Endothelial cell of umbilical vein (primary cell): Measurements from ENCODE around the gene DNAJB8. TPM values are rescaled to one million over a fixed set of nuclear protein-coding genes. Genes with fewer than 3 reads are reported as not detected.

Source experiments
- BruUV-seq: library from RNA; stranded (reverse); fragments of 400-500 nt; replicated peaks from 2 replicates; lab custom pipeline; 2021; lab: Mats Ljungman, UMichigan
- CTCF ChIA-PET: fragments of 300-600, 350-600 bp; sonication (Branson Sonifier 250); formaldehyde crosslinking; loops from one replicate; lab custom pipeline; 2021; ENCODE audit warnings: antibody characterized with exemption, inconsistent platforms; lab: Charles Lee
- POLR2A ChIA-PET: fragments of 300-600, 350-600 bp; sonication (Branson Sonifier 250); formaldehyde crosslinking; loops from one replicate; lab custom pipeline; 2021; ENCODE audit warnings: antibody characterized with exemption, inconsistent platforms; lab: Charles Lee
- DNase-seq: peaks from one replicate; pipeline ENCODE4 v3.0.0-alpha.2; 2011; ENCODE audit warnings: low read depth, low spot score
- FAIRE-seq: peaks from 2 replicates; lab custom pipeline; 2011; peaks lifted over from hg19 to GRCh38; lab: Jason Lieb, UNC
- H2AFZ ChIP-seq: 2 replicates; pipeline ENCODE4 v1.6.0; 2012; ENCODE audit warnings: low read depth, low read length, control low read depth, inconsistent platforms
- H3K27ac ChIP-seq: 2 replicates; pipeline ENCODE4 v1.5.1; 2011; ENCODE audit warnings: low read depth, mild to moderate bottlenecking, control low read depth, low read length, moderate library complexity; ENCODE audit not compliant: insufficient read depth
- H3K27me3 ChIP-seq, 2 experiments: 2 replicates each; pipeline versions ENCODE4 v1.6.0 to v1.6.1; 2011; ENCODE audit warnings: low read length in 2 of 2, mixed read lengths in 1 of 2; ENCODE audit not compliant: control insufficient read depth in 2 of 2, insufficient read depth in 2 of 2
- H3K36me3 ChIP-seq, 2 experiments: 2 replicates in 1 of 2; 3 replicates in 1 of 2; pipeline ENCODE4 v1.5.1; 2011; ENCODE audit warnings: low read length in 2 of 2, mild to moderate bottlenecking in 1 of 2, moderate library complexity in 1 of 2; ENCODE audit not compliant: control insufficient read depth in 2 of 2, insufficient read depth in 2 of 2; ENCODE audit errors: extremely low read depth in 1 of 2
- H3K4me1 ChIP-seq: 3 replicates; pipeline ENCODE4 v1.5.1; 2011; ENCODE audit warnings: mild to moderate bottlenecking, low read length; ENCODE audit not compliant: control insufficient read depth, insufficient read depth; ENCODE audit errors: extremely low read depth
- H3K4me2 ChIP-seq: 2 replicates; pipeline ENCODE4 v1.6.1; 2011; ENCODE audit warnings: low read length, control low read depth, mixed read lengths; ENCODE audit not compliant: insufficient read depth
- H3K4me3 ChIP-seq, 3 experiments: fragments of 200-600 bp in 1 of 3; sonication (generic), shearing (Covaris generic) in 1 of 3; replicated peaks in 1 of 3; 2 replicates each; pipeline ENCODE4 v1.5.1; 2011 to 2016; ENCODE audit warnings: control low read depth in 3 of 3, low read length in 3 of 3, mild to moderate bottlenecking in 2 of 3, inconsistent platforms in 1 of 3, low read depth in 1 of 3, moderate library complexity in 1 of 3; ENCODE audit not compliant: insufficient read depth in 1 of 3
- H3K79me2 ChIP-seq: 2 replicates; pipeline ENCODE4 v1.6.0; 2012; ENCODE audit warnings: low read length, inconsistent platforms; ENCODE audit not compliant: control insufficient read depth, insufficient read depth
- H3K9ac ChIP-seq: replicated peaks from 2 replicates; pipeline ENCODE3; 2011; ENCODE audit warnings: low read length, control low read depth; ENCODE audit not compliant: insufficient read depth; ENCODE audit errors: extremely low read depth
- H3K9me1 ChIP-seq: replicated peaks from 3 replicates; pipeline ENCODE4 v1.6.0; 2011; ENCODE audit warnings: mild to moderate bottlenecking, low read length; ENCODE audit not compliant: control insufficient read depth, insufficient read depth; ENCODE audit errors: extremely low read depth
- H3K9me3 ChIP-seq: replicated peaks from 2 replicates; pipeline ENCODE4 v1.5.1; 2012; ENCODE audit warnings: low read length, inconsistent platforms; ENCODE audit not compliant: control insufficient read depth, insufficient read depth
- H4K20me1 ChIP-seq: replicated peaks from 2 replicates; pipeline ENCODE3; 2011; ENCODE audit warnings: mild to moderate bottlenecking, low read length; ENCODE audit not compliant: control insufficient read depth, insufficient read depth; ENCODE audit errors: extremely low read depth
- EZH2 ChIP-seq: IDR thresholded peaks from 2 replicates; pipeline ENCODE4 v1.6.1; 2012; ENCODE audit warnings: borderline replicate concordance, low read depth, mild to moderate bottlenecking, moderate library complexity, low read length, inconsistent platforms; ENCODE audit not compliant: severe bottlenecking
- FOS ChIP-seq: IDR thresholded peaks from 2 replicates; pipeline ENCODE4 v1.6.1; 2011; ENCODE audit warnings: mild to moderate bottlenecking, low read length, moderate library complexity, borderline replicate concordance; ENCODE audit not compliant: insufficient read depth
- GATA2 ChIP-seq: IDR thresholded peaks from 2 replicates; pipeline ENCODE4 v1.7.0; 2011; ENCODE audit warnings: low read depth, mild to moderate bottlenecking, moderate library complexity, mixed read lengths, low read length; ENCODE audit not compliant: insufficient read length, insufficient read depth
- JUN ChIP-seq: IDR thresholded peaks from 2 replicates; pipeline ENCODE4 v1.6.1; 2011; ENCODE audit warnings: borderline replicate concordance, low read depth; ENCODE audit not compliant: insufficient read length, insufficient read depth
- MAX ChIP-seq: IDR thresholded peaks from 2 replicates; pipeline ENCODE4 v1.6.1; 2011; ENCODE audit not compliant: insufficient read depth, insufficient read length
- MYC ChIP-seq: IDR thresholded peaks from one replicate; pipeline ENCODE4 v1.6.1; 2011; ENCODE audit warnings: mild to moderate bottlenecking, low read depth, low read length
- POLR2A ChIP-seq: IDR thresholded peaks from 2 replicates; pipeline ENCODE4 v1.6.1; 2012; ENCODE audit warnings: low read depth, mild to moderate bottlenecking, control low read depth, low read length
- POLR2AphosphoS5 ChIP-seq: IDR thresholded peaks from 2 replicates; pipeline ENCODE4 v1.6.1; 2012; ENCODE audit warnings: low read depth, mild to moderate bottlenecking, control low read depth, low read length, moderate library complexity; ENCODE audit not compliant: insufficient read depth
- dilution Hi-C: fragments of 300-500 bp; cut with MboI; formaldehyde crosslinking; loops from one replicate; pipeline ENCODE4 v1.15.0; 2019; ENCODE audit warnings: low sequenced_read_pairs; ENCODE audit not compliant: extremely low pct_ligation_motif_present
- intact Hi-C: fragments of 100-400 bp; cut with micrococcal nuclease; formaldehyde crosslinking; loops from one replicate; pipeline ENCODE4 v1.10.0; 2022
- polyA plus RNA-seq, 4 experiments: library from polyadenylated mRNA; depleted of rRNA in 3 of 4; stranded (reverse) in 3 of 4; unstranded in 1 of 4; fragments of >200 nt; gene quantifications; 2 replicates each; pipeline versions ENCODE4 v1.2.1 to v1.2.3, GENCODE V29; 2011 to 2012; ENCODE audit warnings: missing spikeins in 1 of 4
- total RNA-seq: library from RNA; stranded (reverse); gene quantifications from 2 replicates; pipeline ENCODE4 v1.2.3, GENCODE V29; 2021
- TF ChIP-seq, protein P1 (sequence below), 2 donors: IDR thresholded peaks; 1 replicate in 1 of 2; 2 replicates in 1 of 2; pipeline ENCODE4 v1.5.1; 2011; ENCODE audit warnings: low read length in 2 of 2, mild to moderate bottlenecking in 2 of 2, moderate library complexity in 2 of 2, control low read depth in 1 of 2, inconsistent platforms in 1 of 2, low read depth in 1 of 2; ENCODE audit not compliant: insufficient read depth in 1 of 2; ENCODE audit errors: extremely low read depth in 1 of 2

Gene DNAJB8
- total and polyA plus RNA-seq, 2 donors (not counting 3 experiments of a cell fraction or from before 2014, with no cell fraction given), result not detected

DNA sequence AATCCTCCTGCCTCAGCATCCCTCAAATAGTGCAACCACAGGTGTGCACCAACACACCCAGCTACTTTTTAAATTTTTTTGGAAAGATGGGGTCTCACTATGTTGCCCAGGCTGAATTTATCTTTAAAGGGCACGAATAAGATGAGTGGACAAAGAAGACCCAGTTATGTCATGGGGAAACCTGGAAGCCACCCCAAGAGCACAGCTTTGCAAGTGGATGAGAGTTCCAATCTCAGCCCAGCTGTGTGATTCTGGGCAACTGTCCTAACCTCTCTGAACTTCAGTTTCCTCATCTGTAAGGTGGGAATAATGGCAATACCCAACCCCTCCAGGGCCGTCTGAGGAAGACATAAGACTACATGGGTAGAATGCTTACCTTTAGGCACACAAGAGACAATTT is 32.2 kb downstream of the DNAJB8 start:
- Histone ChIP-seq H2AFZ (no peak overlapping the region), H3K27me3 (peaks cover 29 to 36% of the 10 kb centered on the region in 2 experiments), H3K9me3 (no peaks in the 10 kb centered on the region), H3K4me1 (no peaks in the 10 kb centered on the region), H3K4me3 (no peak overlapping the region), H3K79me2 (no peaks in the 10 kb centered on the region), H3K27ac (no peak overlapping the region), H3K9ac (no peak overlapping the region), H3K4me2 (no peak overlapping the region), H3K36me3 (no peaks in the 10 kb centered on the region), H3K9me1 (no peaks in the 10 kb centered on the region), H4K20me1 (no peaks in the 10 kb centered on the region)
- dilution Hi-C loops, result loop anchor here (25.0 kb wide), 1 partner anchor 153 kb away; no protein-coding TSS in a partner anchor
- ChIA-PET CTCF (interaction anchor here (0.7 to 1.6 kb wide), 5 partner anchors 9 to 174 kb away, joined by 3 to 6 read pairs (median 3); no protein-coding TSS in a partner anchor), POLR2A (no interaction called here)
- BruUV-seq, result no TSS peak
- intact Hi-C loops, result no loop called here
- no peak for FAIRE-seq
- no peak for DNase-seq
- TF ChIP-seq POLR2AphosphoS5 (no peak), EZH2 (no peak), MAX (no peak), GATA2 (no peak), MYC (no peak), POLR2A (no peak), FOS (no peak), JUN (no peak)
- TF ChIP-seq, protein P1, sequence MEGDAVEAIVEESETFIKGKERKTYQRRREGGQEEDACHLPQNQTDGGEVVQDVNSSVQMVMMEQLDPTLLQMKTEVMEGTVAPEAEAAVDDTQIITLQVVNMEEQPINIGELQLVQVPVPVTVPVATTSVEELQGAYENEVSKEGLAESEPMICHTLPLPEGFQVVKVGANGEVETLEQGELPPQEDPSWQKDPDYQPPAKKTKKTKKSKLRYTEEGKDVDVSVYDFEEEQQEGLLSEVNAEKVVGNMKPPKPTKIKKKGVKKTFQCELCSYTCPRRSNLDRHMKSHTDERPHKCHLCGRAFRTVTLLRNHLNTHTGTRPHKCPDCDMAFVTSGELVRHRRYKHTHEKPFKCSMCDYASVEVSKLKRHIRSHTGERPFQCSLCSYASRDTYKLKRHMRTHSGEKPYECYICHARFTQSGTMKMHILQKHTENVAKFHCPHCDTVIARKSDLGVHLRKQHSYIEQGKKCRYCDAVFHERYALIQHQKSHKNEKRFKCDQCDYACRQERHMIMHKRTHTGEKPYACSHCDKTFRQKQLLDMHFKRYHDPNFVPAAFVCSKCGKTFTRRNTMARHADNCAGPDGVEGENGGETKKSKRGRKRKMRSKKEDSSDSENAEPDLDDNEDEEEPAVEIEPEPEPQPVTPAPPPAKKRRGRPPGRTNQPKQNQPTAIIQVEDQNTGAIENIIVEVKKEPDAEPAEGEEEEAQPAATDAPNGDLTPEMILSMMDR (IDR thresholded peaks at IDR 0.05; ENCODE audit: extremely low read depth in 1 of 2, insufficient read depth in 1 of 2, low read depth in 1 of 2, low read length in 2 of 2), result no peak
